CD14-positive monocyte (primary cell): ENCODE results near the gene KIF21B. TPM values are rescaled to one million over a fixed set of nuclear protein-coding genes. Genes with fewer than 3 reads are reported as not detected.
A peak's percentile ranks its signal among the peaks of the same experiment; 100 is the strongest.

Source experiments
- DNase-seq, 3 donors: peaks; one replicate each; pipeline ENCODE4 v3.0.0-alpha.2; 2011 to 2022
- H2AFZ ChIP-seq: 2 replicates; pipeline ENCODE4 v1.6.0; 2012; ENCODE audit warnings: mild to moderate bottlenecking, low read depth, low read length, inconsistent platforms; ENCODE audit not compliant: insufficient read depth, poor library complexity, severe bottlenecking
- H3K27ac ChIP-seq, 2 donors: 1 replicate in 1 of 2; 2 replicates in 1 of 2; pipeline ENCODE4 v1.5.1; 2012 to 2013; ENCODE audit warnings: low read length in 2 of 2, control low read depth in 1 of 2, inconsistent platforms in 1 of 2, low read depth in 1 of 2, mild to moderate bottlenecking in 1 of 2
- H3K27me3 ChIP-seq, 2 donors: one replicate each; pipeline versions ENCODE4 v1.6.0 to v1.6.1; 2011 to 2013; ENCODE audit warnings: low read length in 2 of 2; ENCODE audit not compliant: control insufficient read depth in 2 of 2, insufficient read depth in 2 of 2
- H3K36me3 ChIP-seq, 2 donors: replicated peaks in 1 of 2; 1 replicate in 1 of 2; 2 replicates in 1 of 2; pipeline versions ENCODE4 v1.5.1 to v1.6.1; 2012 to 2013; ENCODE audit warnings: low read length in 2 of 2, control low read depth in 1 of 2, inconsistent platforms in 1 of 2, mild to moderate bottlenecking in 1 of 2; ENCODE audit not compliant: insufficient read depth in 2 of 2, control insufficient read depth in 1 of 2
- H3K4me1 ChIP-seq, 2 donors: 1 replicate in 1 of 2; 2 replicates in 1 of 2; pipeline versions ENCODE4 v1.5.1 to v1.6.1; 2012 to 2013; ENCODE audit warnings: low read length in 2 of 2, control low read depth in 1 of 2, inconsistent platforms in 1 of 2, mild to moderate bottlenecking in 1 of 2, moderate library complexity in 1 of 2; ENCODE audit not compliant: insufficient read depth in 2 of 2, control insufficient read depth in 1 of 2
- H3K4me2 ChIP-seq: replicated peaks from 2 replicates; pipeline ENCODE3; 2012; ENCODE audit warnings: low read length, moderate library complexity, mild to moderate bottlenecking; ENCODE audit not compliant: poor library complexity, severe bottlenecking; ENCODE audit errors: extremely low read depth
- H3K4me3 ChIP-seq, 3 experiments: fragments of 200-600 bp in 1 of 3; sonication (generic) in 1 of 3; replicated peaks in 1 of 3; 1 replicate in 2 of 3; 2 replicates in 1 of 3; pipeline ENCODE4 v1.5.1; 2011 to 2013; ENCODE audit warnings: low read length in 3 of 3, mild to moderate bottlenecking in 3 of 3, control low read depth in 2 of 3, low read depth in 2 of 3, inconsistent platforms in 1 of 3, moderate library complexity in 1 of 3
- H3K79me2 ChIP-seq: 2 replicates; pipeline ENCODE4 v1.6.0; 2012; ENCODE audit warnings: mild to moderate bottlenecking, control low read depth, inconsistent platforms, low read length, moderate library complexity; ENCODE audit not compliant: insufficient read depth
- H3K9ac ChIP-seq: 2 replicates; pipeline ENCODE4 v1.6.0; 2017; ENCODE audit warnings: low read length, mild to moderate bottlenecking; ENCODE audit not compliant: insufficient read depth, poor library complexity, severe bottlenecking
- H3K9me3 ChIP-seq, 2 donors: replicated peaks in 1 of 2; 1 replicate in 1 of 2; 2 replicates in 1 of 2; pipeline versions ENCODE4 v1.5.1 to v1.6.1; 2012 to 2013; ENCODE audit warnings: low read length in 2 of 2, control low read depth in 1 of 2; ENCODE audit not compliant: control insufficient read depth in 1 of 2, insufficient read depth in 1 of 2
- H4K20me1 ChIP-seq: 2 replicates; pipeline ENCODE4 v1.6.0; 2012; ENCODE audit warnings: mild to moderate bottlenecking, low read length, control low read depth, moderate library complexity; ENCODE audit not compliant: insufficient read depth
- H3K27ac Mint-ChIP-seq, 7 donors: one replicate each; pipeline ENCODE4 v1.8.0; 2020; ENCODE audit warnings: mild to moderate bottlenecking in 7 of 7, mixed read lengths in 7 of 7, moderate library complexity in 6 of 7, inconsistent platforms in 2 of 7
- H3K27me3 Mint-ChIP-seq, 3 donors: one replicate each; pipeline ENCODE4 v1.8.0; 2021 to 2022; ENCODE audit warnings: low read depth in 3 of 3, mild to moderate bottlenecking in 3 of 3, mixed read lengths in 3 of 3, moderate library complexity in 3 of 3, inconsistent platforms in 1 of 3
- H3K36me3 Mint-ChIP-seq, 2 donors: one replicate each; pipeline ENCODE4 v1.8.0; 2020; ENCODE audit warnings: mixed read lengths in 2 of 2, inconsistent platforms in 1 of 2, mild to moderate bottlenecking in 1 of 2
- H3K4me1 Mint-ChIP-seq: one replicate; pipeline ENCODE4 v1.8.0; 2020; ENCODE audit warnings: mild to moderate bottlenecking, mixed read lengths
- H3K4me3 Mint-ChIP-seq, 2 donors: one replicate each; pipeline ENCODE4 v1.8.0; 2020; ENCODE audit warnings: mild to moderate bottlenecking in 2 of 2, mixed read lengths in 2 of 2, moderate library complexity in 1 of 2
- H3K9me3 Mint-ChIP-seq, 7 donors: one replicate each; pipeline ENCODE4 v1.8.0; 2020 to 2022; ENCODE audit warnings: mixed read lengths in 7 of 7, mild to moderate bottlenecking in 6 of 7, moderate library complexity in 6 of 7, inconsistent platforms in 2 of 7
- CTCF ChIP-seq: fragments of 200-600 bp; IDR thresholded peaks from one replicate; pipeline ENCODE4 v1.8.0; 2022; ENCODE audit warnings: antibody characterized with exemption, mild to moderate bottlenecking
- WGBS: methylation state at CpG from one replicate; pipeline ENCODE4 v1.1.5; 2013; ENCODE audit warnings: missing lambda C conversion rate; ENCODE audit not compliant: insufficient coverage; 5-methylcytosine and 5-hydroxymethylcytosine counted together
- intact Hi-C, 2 donors: fragments of 100-400 bp; cut with micrococcal nuclease; formaldehyde crosslinking; loops; one replicate each; pipeline versions ENCODE4 v1.15.0 to v1.15.1; 2023
- polyA plus RNA-seq, 3 donors: library from polyadenylated mRNA; depleted of rRNA in 1 of 3; unstranded in 2 of 3; stranded (reverse) in 1 of 3; fragments of 300-500 nt in 2 of 3; fragments of >200 nt in 1 of 3; fragmentation: Illumina TruSeq in 2 of 3; gene quantifications; 1 replicate in 2 of 3; 2 replicates in 1 of 3; pipeline ENCODE4 v1.2.3, GENCODE V29; 2012 to 2021

KIF21B gene
- polyA plus RNA-seq, 3 donors = 0.18 to 9.8 (median 0.30) TPM

GRCh38 chr1:201021630-201022492 is 1.7 kb downstream of the KIF21B start:
- peak overlapping the region; percentile 87 to 92 for H3K4me3 Mint-ChIP-seq
- Histone ChIP-seq H3K4me2 (peak overlapping the region; percentile 82), H3K9me3 (no peaks in the 10 kb centered on the region), H3K4me1 (peaks cover 92 to 95% of the 10 kb centered on the region in 2 donors), H3K4me3 (peak overlapping the region in 2 of 3 experiments; percentile 40 to 74), H3K9ac (no peak overlapping the region), H3K79me2 (peaks cover 47% of the 10 kb centered on the region), H3K36me3 (no peaks in the 10 kb centered on the region), H3K27ac (peak overlapping the region in 1 of 2 donors; percentile 64), H4K20me1 (peaks cover 79% of the 10 kb centered on the region), H2AFZ (no peak overlapping the region), H3K27me3 (no peaks in the 10 kb centered on the region)
- DNase-seq = no peak
- H3K27ac Mint-ChIP-seq = peak overlapping the region in 3 of 7 donors; percentile 57 to 82 (median 73)
- peaks cover 0 to 2% of the 10 kb centered on the region in 2 donors for H3K36me3 Mint-ChIP-seq
- H3K9me3 Mint-ChIP-seq = peaks cover 0 to 4% (median 0%) of the 10 kb centered on the region in 7 donors
- peaks cover 0 to 7% (median 2%) of the 10 kb centered on the region in 3 donors for H3K27me3 Mint-ChIP-seq
- 100% methylated on average over 1 of the region's 7 CpGs for WGBS
- no peak for TF ChIP-seq CTCF
- H3K4me1 Mint-ChIP-seq = peaks cover 89% of the 10 kb centered on the region
- intact Hi-C loops = loop anchor here in 1 of 2 donors (5.0 kb wide), 1 partner anchor 395 kb away; no protein-coding TSS in a partner anchor

DNA sequence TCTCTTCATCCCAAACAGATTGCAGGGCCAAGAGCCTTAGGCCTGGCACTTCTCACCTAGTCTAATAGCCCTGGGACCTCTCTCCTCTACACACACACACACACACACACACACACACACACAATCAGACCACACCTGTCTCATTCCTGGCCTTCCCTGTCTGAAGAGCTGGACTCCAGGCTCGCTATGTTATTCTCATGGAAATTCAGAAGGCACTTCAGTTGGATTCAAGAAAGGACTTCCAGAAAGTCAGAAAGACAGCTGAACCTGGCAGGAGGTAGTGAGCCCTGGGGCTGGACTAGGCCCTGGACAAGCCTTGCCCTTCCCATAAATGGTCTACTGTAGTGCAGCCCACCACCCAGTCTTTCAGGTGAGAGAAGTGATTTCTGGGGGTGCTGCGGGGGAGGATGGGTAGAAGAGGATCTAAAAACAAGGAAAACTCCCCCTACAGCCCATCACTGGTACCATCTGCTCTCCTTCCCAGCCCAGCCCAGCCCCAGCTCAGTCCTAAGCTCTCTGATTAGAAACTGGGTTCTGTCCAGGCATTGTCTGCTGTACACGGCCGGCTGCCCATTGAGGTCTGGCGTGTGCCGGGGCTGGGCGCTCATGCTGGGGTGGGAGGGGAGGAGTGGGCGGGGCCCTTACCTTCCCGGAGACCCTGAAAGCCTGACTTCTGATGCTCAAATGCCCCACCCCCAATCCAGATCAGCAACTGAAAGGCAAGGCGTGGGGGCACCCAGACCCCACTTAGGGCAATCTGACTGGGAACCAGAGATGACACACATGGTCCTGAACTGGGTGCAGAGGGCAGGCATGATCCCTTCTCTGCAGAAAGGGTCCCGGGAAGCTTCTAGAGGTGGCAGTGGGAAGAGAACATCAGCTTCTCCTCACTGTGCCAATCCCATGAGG is 2.5 kb downstream of the KIF21B start:
- Mint-ChIP-seq H3K4me3 (peak overlapping the region; percentile 71 to 87), H3K4me1 (peaks cover 89% of the 10 kb centered on the region), H3K36me3 (peaks cover 0 to 2% of the 10 kb centered on the region in 2 donors), H3K9me3 (peaks cover 0 to 2% (median 0%) of the 10 kb centered on the region in 7 donors), H3K27me3 (peaks cover 0 to 11% (median 2%) of the 10 kb centered on the region in 3 donors), H3K27ac (peak overlapping the region in 6 of 7 donors; percentile 88 to 97 (median 93))
- peak; percentile 33 for TF ChIP-seq CTCF
- Histone ChIP-seq H3K36me3 (no peaks in the 10 kb centered on the region), H3K4me3 (peak overlapping the region in 1 of 3 experiments; percentile 74), H3K4me1 (peaks cover 92 to 95% of the 10 kb centered on the region in 2 donors), H3K27me3 (no peaks in the 10 kb centered on the region), H3K9me3 (no peaks in the 10 kb centered on the region), H3K79me2 (peaks cover 56% of the 10 kb centered on the region), H3K4me2 (peak overlapping the region; percentile 82), H4K20me1 (peaks cover 79% of the 10 kb centered on the region), H2AFZ (no peak overlapping the region), H3K9ac (no peak overlapping the region), H3K27ac (peak overlapping the region; percentile 80)
- intact Hi-C loops = loop anchor here in 1 of 2 donors (5.0 kb wide), 1 partner anchor 394 kb away; no protein-coding TSS in a partner anchor
- WGBS = 100% methylated on average over 2 of the region's 11 CpGs
- peak in 1 of 3 donors; percentile 21 for DNase-seq
